MV-4-11 (cell line): Measurements from ENCODE around the gene ITGA6.
A peak's percentile ranks its signal among the peaks of the same experiment; 100 is the strongest.
"Not testable (repeated sequence)": the region's sequence is repeated elsewhere in the genome, so short reads cannot be mapped to it uniquely, and the experiment has no call there.

Experiments used
- DNase-seq: peaks from one replicate; lab custom pipeline; 2025; lab: John Stamatoyannopoulos, UW

Gene ITGA6

DNA sequence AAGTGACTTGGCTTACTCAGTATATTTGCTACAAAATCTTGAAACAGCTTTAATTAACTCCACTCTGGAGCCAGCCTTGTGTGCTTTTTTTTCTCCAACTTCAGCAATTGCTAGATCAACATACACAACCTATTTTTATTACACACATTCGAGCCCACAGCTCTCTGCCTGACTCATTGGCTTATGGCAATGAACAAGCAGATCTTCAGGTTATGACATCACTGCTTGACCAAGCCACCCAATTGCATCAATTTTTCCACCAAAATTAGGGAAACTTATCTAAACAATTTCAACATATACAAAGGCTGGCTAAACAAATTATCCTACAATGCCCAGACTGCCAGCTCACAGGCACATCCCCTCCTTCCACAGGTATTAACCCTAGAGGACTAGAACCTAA lies 88.9 kb downstream of the ITGA6 start:
- DNase-seq: peak; percentile 74

DNA sequence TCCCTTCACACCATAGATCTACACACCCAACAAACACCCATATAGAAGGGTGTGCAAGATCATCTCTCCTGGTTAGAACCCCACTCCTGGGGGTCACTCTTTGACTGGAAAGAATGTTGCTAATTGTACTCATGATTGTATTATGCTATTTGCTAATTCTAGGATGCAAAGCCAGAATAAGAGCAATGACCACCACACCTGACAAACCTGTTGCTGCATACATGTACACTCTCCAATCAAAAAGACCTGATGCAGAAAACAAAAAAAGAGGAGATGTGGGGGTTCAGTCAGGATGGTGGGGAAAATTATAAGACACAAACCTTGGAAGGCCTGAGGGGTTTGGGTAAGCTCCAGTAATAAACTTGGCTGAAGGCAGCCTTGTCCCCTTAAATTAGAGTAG lies 91.6 kb downstream of the ITGA6 start:
- DNase-seq: no peak

DNA sequence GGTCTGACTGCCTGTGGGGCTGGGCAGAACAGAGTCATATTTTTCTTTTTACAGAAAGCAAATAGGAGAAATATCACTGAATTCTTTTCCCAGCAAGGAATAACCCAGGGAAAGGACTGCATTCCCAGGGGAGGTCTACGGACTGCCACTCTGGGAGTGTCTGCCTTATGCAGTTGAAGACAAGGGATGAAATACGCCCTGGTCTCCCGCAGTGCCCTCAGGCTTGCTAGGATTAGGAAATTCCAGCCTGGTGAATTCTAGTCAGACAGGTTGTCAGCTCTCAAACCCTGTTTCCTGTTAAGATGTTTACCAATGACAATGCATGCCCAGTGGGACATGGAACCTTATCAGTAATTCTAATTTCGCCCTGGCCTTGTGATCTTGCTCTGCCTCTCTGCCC lies 98.2 kb downstream of the ITGA6 start:
- no peak for DNase-seq

DNA sequence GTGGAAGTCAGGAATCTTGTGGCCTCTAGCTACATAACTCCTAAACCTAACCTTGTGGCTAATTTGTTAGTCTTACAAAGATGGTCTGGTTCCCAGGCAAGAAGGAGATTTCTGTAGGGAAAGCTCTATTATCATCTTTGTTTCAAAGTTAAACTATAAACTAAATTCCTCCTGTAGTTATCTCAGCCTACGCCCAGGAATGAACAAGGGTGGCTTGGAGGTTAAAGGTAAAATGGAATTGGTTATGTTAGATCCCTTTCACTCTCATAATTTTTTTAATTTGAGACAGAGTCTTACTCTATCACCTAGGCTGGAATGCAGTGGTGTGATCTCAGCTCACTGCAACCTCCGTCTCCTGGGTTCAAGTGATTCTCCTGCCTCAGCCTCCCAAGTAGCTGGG lies 103.9 kb downstream of the ITGA6 start:
- no peak for DNase-seq

DNA sequence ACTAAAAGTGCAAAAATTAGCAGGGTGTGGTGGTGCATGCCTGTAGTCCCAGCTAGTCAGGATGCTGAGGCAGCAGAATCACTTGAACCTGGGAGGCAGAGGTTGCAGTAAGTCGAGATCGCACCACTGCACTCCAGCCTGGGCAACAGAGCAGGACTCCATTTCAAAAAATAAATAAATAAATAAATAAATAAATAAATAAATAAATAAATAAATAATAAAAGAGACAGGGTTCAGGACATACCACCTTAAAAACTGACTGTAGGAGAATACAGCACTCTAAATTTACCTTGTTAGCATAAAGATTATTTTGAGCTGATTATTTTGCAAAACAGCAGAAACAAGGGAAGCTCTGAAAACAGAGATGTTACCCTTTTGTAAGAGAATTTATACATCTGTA lies 105.1 kb downstream of the ITGA6 start:
- DNase-seq: not testable (repeated sequence)

DNA sequence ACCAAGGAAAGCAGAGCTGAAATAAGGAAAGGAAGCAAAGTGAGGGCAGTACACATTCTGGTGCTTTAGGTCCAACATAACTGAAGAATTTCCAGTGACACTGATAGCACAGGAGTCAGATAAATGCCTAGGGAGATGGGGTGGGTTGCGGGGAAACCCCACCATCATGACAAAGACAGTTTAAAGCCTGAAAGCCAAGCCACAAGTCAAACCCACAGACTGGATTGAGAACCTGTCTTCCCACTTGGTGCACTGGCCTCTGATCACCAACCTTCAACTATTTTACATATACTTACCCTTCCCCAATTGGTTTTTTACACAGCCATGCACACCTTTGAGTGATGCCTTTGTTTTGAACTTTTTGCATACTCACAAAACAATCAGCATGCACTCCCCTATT lies 106.3 kb downstream of the ITGA6 start:
- DNase-seq: no peak

DNA sequence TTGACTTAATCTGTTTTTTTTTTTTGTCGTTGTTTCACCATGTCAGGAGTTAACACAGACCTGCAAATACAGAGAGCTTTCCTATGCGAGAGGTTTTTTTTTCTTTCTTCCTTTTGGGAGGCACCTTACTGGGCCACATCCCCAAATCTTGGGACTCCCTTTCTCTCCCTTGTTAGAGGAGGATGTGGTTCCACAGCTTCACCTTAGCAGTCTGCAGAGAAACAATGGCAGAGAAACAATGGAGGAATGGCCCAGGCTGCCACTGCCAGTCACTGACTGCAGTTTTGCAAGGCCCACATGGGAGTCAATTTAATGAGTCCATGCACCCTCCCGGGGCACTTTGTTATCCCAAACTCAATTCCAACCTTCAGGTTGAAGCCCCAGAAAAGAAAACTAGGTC lies 107.7 kb downstream of the ITGA6 start:
- no peak for DNase-seq

DNA sequence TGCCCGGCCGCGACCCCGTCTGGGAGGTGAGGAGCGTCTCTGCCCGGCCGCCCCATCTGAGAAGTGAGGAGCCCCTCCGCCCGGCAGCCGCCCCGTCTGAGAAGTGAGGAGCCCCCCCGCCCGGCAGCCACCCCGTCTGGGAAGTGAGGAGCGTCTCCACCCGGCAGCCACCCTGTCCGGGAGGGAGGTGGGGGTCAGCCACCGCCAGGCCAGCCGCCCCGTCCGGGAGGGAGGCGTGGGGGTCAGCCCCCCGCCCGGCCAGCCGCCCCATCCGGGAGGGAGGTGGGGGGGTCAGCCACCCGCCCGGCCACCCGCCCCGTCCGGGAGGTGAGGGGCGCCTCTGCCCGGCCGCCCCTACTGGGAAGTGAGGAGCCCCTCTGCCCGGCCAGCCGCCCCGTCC lies 110.5 kb downstream of the ITGA6 start:
- not testable (repeated sequence) for DNase-seq

DNA sequence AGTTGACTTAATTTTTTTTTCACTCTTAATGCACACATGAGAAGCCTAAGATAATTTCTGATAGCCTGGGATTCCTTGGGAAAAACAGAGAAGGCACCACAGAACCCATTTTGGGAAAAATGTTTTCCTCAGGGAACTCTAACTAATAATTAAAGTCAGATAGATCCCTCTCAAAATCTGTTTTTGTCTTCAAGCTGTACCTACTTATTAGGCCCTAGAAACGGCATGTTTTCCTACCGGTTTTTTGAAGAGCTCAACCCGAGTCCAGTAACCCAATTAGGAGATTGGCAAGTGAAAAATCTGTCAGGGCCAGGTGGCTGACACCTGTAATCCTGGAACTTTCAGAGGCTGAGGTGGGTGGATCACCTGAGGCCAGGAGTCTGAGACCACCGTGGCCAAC lies 112.4 kb downstream of the ITGA6 start:
- no peak for DNase-seq

DNA sequence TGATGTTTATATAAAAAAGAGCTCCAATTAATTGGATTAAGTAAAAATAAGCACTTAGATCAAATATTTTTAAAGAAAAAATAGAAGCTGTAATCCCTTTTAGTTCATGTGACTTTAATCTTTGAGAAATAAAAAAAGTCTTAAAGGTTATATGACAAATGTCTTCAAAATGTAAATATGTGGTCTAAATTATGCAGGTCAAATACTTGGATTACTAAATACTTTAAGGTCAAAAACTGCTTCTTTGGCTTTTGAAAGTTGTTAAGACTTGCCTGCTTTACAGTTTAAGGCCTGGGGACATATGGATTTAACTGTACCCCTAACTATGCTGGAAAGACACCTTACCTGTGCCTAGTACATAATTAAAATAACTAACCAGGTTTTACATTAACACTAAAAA lies 113.0 kb downstream of the ITGA6 start:
- DNase-seq: no peak

DNA sequence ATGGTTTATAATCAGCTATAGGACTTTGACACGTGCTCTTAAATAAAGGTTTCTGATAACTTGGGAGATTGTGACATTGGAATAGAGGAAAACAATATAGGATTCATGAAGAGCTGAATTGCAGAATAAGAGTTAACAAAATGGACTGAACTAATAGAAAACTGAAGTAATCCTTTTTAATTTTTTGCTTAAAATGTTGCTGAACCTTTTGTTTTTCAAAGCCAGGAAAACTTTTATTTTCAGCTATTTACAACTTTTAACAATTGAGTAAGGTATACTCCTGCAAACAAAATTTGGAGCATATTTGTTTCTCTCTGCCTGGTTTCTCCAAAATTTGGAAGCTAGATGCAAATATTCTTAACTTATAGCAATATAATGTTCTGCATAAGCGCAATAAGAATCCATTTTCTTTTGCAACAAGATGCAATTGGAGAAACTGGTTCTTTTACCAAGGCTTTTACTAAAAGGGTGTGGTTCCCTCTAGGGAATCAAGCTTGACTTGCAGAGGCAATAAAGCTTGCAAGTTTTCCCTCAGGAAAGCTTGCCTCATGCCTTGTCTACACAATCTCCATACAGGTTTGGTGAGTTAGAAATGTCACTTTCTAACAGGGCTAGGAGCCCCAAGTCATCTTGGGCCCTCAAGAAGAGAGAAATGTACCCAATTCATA lies 118.2 kb downstream of the ITGA6 start:
- peak; percentile 23 for DNase-seq

DNA sequence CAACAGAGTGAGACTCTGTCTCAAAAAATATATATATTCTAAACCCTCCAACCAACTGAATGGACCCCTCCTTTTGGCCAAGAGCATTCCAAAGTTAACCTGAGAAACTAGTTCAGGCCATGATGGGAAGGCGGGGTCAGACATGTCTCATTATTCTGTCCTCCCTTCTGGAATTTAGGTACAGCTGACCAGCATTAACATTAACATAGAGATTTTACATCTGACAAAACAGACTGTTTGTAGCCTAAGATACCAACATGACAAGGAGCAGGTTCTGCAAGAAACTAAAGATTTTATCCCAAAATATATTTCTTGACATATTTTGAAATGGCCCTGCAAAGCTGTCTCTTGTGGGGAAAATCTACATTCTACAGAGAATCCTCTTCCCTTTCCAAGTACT lies 121.7 kb downstream of the ITGA6 start:
- no peak for DNase-seq

DNA sequence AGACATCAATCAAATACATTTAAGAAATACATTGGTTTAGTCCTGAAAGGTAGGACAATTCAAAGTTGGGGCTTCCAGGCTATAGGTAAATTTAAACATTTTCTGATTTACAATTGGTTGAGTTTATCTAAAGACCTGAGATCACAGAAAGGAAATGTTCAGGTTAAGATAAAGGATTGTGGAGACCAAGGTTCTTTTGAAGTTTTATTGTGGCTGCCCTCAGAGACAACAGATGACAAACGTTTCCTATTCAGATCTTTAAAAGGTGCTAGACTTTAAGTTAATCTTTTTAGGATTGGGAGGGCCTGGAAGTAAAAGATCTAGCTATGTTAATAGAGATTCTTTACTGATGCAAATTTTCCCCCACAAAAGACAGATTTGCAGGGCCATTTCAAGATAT lies 122.4 kb downstream of the ITGA6 start:
- not testable (repeated sequence) for DNase-seq

DNA sequence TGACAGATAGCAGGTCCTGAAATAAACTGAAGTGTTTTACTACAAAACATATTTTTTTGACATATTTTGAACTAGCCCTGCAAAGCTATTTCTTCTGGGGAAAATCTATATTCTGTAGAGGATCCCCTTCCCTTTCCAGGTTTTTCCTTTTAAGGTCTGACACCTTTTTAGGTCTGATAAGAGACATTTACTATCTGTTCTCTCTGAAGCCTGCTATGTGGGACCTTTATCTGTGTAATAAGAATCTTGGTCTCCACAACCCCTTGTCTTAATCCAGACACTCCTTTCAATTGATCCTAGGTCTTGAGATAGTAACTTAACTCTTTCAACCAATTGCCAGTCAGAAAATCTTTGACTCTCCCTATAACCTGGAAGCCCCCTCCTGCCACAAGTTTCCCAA lies 123.0 kb downstream of the ITGA6 start:
- DNase-seq: no peak

DNA sequence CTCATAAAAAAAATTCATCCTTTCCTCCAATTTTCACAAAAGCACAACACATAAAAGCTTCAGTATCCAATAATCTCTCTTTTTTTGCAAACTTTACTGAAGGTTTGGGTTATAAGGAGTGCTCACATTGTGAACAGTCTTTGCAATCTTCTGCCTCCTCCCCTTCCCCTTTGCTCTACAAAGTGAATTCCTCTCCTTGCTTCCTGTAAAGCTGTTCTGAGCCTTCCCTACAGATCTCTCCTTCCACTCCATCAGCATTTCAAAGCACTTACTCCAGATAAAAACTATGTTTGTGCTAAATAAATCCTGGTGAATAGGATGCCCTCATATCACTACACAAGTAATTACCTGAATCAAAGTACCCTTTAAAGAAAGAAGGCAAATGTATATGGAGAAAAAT lies 123.9 kb downstream of the ITGA6 start:
- no peak for DNase-seq

DNA sequence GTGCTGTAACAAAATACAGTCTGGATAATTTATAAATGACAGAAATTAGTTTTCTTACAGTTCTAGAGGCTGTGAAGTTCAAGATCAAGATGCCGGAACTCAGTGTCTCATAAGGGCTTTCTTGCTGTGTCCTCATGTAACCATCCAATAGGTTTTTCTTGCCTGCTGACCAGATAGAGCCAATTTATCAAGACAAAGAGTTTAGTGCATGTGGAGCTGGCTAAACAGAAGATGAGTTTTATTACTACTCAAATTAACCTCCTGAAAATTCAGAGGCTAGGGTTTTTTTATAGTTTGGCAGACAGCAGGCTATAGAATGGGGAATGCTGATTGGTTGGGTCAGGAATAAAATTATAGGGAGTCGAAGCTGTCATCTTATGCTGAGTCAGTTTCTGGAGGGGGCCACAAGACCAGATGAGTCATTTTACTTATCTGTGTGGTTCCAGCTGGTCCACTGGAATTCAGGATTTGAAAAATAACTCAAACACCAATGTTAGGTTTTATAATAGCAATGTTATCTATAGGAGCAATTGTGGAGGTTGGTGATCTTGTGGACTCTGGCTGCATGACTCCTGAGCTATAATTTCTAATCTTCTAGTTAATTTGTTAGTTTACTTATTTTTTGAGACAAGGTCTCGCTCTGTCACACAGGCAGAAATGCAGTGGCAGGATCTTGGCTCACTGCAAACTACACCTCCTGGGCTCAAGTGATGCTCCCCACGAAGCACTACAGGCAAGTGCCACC lies 125.3 kb downstream of the ITGA6 start:
- no peak for DNase-seq

DNA sequence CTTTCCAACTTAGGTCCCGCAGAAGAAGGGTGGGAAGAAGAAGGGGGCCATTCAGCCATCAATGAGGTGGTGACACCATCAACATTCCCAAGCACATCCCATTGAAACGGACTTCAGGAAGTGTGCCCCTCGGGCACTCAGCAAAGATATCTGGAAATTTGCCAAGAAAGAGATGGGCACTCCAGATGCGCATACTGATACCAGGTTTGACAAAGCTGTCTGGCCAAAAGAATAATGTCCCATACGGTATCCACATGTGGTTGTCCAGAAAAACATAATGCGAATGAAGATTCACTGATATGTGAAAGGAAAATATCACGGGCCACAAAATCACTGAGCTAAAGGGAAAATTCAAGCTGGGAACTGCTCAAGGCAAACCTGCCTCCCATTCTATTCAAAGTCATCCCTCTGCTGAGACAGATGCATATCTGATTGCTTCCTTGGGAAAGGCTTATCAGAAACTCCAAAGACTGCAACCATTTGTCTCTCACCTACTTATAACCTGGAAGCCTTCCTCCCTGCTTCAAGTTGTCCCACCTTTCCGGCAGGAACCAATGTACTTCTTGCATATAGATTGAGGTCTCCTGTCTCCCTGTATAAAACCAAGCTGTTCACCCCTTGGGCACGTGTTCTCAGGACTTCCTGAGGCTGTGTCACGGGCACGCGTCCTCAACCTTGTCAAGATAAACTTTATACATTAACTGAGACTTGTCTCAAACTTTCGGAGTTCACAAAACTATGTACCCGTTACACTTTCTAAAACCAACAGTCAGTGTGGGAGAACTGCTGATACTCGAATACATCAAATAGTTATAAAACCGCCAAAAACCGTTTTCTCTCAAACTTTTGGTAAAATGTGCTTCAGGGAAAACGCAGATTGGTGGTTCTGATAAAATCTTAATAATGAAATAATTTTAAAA lies 127.2 kb downstream of the ITGA6 start:
- DNase-seq: no peak

DNA sequence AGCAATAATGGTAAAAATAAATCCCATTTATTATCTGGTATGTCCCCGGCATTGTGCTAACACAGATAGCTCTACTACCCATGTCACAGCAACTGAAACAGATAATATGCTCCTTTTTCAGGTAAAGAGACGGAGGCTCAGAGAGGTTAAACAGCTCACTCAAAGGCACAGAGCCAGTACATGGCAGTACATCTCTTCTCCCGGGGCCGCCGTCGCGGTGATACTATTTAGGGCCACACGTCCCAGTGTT lies 127.8 kb downstream of the ITGA6 start:
- DNase-seq: no peak
